GM12872 (cell line): Measurements from ENCODE around the gene CREBBP.

ENCODE experiments used
- CTCF ChIP-seq: IDR thresholded peaks from 3 replicates; pipeline ENCODE4 v1.5.1; 2011; ENCODE audit warnings: low read depth, mild to moderate bottlenecking, low read length, moderate library complexity; ENCODE audit not compliant: insufficient read depth

Gene CREBBP

GRCh38 chr16:3740934-3741333 is 139.6 kb downstream of the CREBBP start:
- no peak for TF ChIP-seq CTCF

- no peak for TF ChIP-seq CTCF
Measured at GRCh38 chr16:3740186-3740585, 140.3 kb downstream of the CREBBP start.

GRCh38 chr16:3739636-3740035 is 140.9 kb downstream of the CREBBP start:
- no peak for TF ChIP-seq CTCF

- TF ChIP-seq CTCF: no peak
Measured at GRCh38 chr16:3738541-3738940, 142.0 kb downstream of the CREBBP start.

GRCh38 chr16:3738128-3738527 is 142.4 kb downstream of the CREBBP start:
- no peak for TF ChIP-seq CTCF

GRCh38 chr16:3737181-3737580 is 143.3 kb downstream of the CREBBP start:
- no peak for TF ChIP-seq CTCF

- TF ChIP-seq CTCF: no peak
Measured at GRCh38 chr16:3736116-3736515, 144.4 kb downstream of the CREBBP start.

GRCh38 chr16:3735541-3735940 is 145.0 kb downstream of the CREBBP start:
- TF ChIP-seq CTCF: no peak
